HCT116 (cell line): ENCODE measurements around the gene FGF11. TPM values are rescaled to one million over a fixed set of nuclear protein-coding genes. Genes with fewer than 3 reads are reported as not detected.
"Not testable (repeated sequence)": the region's sequence is repeated elsewhere in the genome, so short reads cannot be mapped to it uniquely, and the experiment has no call there.

Experiments used
- ATAC-seq: fragments of 200-7000 bp; cut with Tn5 transposase; 2 replicates; pipeline ENCODE4 v1.9.1; 2020; ENCODE audit warnings: mild to moderate bottlenecking, moderate library complexity
- BruUV-seq: library from RNA; stranded (reverse); fragments of 400-500 nt; replicated peaks from 2 replicates; lab custom pipeline; 2021; lab: Mats Ljungman, UMichigan
- CTCF ChIA-PET: fragments of 300-600 bp; sonication (Branson Sonifier 250); formaldehyde crosslinking; loops from one replicate; lab custom pipeline; 2021; ENCODE audit warnings: antibody characterized with exemption; lab: Charles Lee
- POLR2A ChIA-PET: fragments of 300-600, 350-600 bp; sonication (Branson Sonifier 250); formaldehyde crosslinking; loops from one replicate; lab custom pipeline; 2021; ENCODE audit warnings: antibody characterized with exemption; lab: Charles Lee
- RAD21 ChIA-PET, 2 experiments: fragments of 300-600 bp; sonication (Branson Sonifier 250); formaldehyde crosslinking; loops; one replicate each; lab custom pipeline; 2023; ENCODE audit warnings: low total read pairs in 2 of 2; ENCODE audit not compliant: uncharacterized antibody in 2 of 2, unreplicated experiment in 2 of 2, low non-redundant PET in 1 of 2; lab: Charles Lee
- DNase-seq: peaks from one replicate; pipeline ENCODE4 v3.0.0-alpha.2; 2010; ENCODE audit warnings: low read depth, low spot score
- H2AFZ ChIP-seq: fragments of 200-600 bp; shearing (Covaris generic), sonication (generic); 2 replicates; pipeline ENCODE4 v1.6.1; 2017; ENCODE audit warnings: low read depth, mixed run types, mixed read lengths, antibody characterized with exemption, low read length; ENCODE audit not compliant: poor library complexity, severe bottlenecking
- H3K27ac ChIP-seq: 2 replicates; pipeline ENCODE4 v1.5.1; 2012; ENCODE audit warnings: low read depth, low read length
- H3K27me3 ChIP-seq: fragments of 200-600 bp; sonication (generic); 2 replicates; pipeline ENCODE4 v1.6.1; 2016; ENCODE audit warnings: mixed run types, low read length, mixed read lengths; ENCODE audit not compliant: insufficient read depth
- H3K36me3 ChIP-seq, 2 experiments: fragments of 200-500 bp in 1 of 2; fragments of 200-600 bp in 1 of 2; sonication (Bioruptor generic) in 1 of 2; sonication (generic) in 1 of 2; 2 replicates each; pipeline versions ENCODE4 v1.5.1 to v1.6.1; 2014 to 2016; ENCODE audit warnings: low read length in 2 of 2, inconsistent platforms in 1 of 2, mixed read lengths in 1 of 2, mixed run types in 1 of 2; ENCODE audit not compliant: insufficient read depth in 2 of 2, control insufficient read depth in 1 of 2
- H3K4me1 ChIP-seq, 2 experiments: fragments of 200-600 bp in 1 of 2; sonication (generic) in 1 of 2; 2 replicates each; pipeline versions ENCODE4 v1.5.1 to v1.6.1; 2012 to 2017; ENCODE audit warnings: low read length in 2 of 2, inconsistent platforms in 1 of 2, mild to moderate bottlenecking in 1 of 2, mixed read lengths in 1 of 2, mixed run types in 1 of 2, moderate library complexity in 1 of 2; ENCODE audit not compliant: insufficient read depth in 2 of 2, control insufficient read depth in 1 of 2
- H3K4me2 ChIP-seq: fragments of 200-600 bp; sonication (generic); 2 replicates; pipeline ENCODE4 v1.6.1; 2017; ENCODE audit warnings: mixed run types, low read length, mixed read lengths
- H3K4me3 ChIP-seq, 2 experiments: fragments of 200-600 bp in 1 of 2; sonication (generic) in 1 of 2; replicated peaks in 1 of 2; 2 replicates each; pipeline ENCODE4 v1.5.1; 2011 to 2016; ENCODE audit warnings: low read length in 2 of 2, control low read depth in 1 of 2, low read depth in 1 of 2, mild to moderate bottlenecking in 1 of 2, mixed read lengths in 1 of 2, mixed run types in 1 of 2
- H3K79me2 ChIP-seq: fragments of 200-600 bp; sonication (generic); 2 replicates; pipeline ENCODE4 v1.6.1; 2017; ENCODE audit warnings: mild to moderate bottlenecking, mixed run types, low read length, moderate library complexity, mixed read lengths; ENCODE audit not compliant: insufficient read depth
- H3K9ac ChIP-seq: fragments of 200-600 bp; sonication (generic); 2 replicates; pipeline ENCODE4 v1.6.1; 2016; ENCODE audit warnings: low read length, mixed read lengths
- H3K9me2 ChIP-seq: fragments of 200-600 bp; sonication (generic), shearing (Covaris generic); 2 replicates; pipeline ENCODE4 v1.6.1; 2017; ENCODE audit warnings: mixed run types, mild to moderate bottlenecking, moderate library complexity; ENCODE audit not compliant: insufficient read depth
- H3K9me3 ChIP-seq, 2 experiments: fragments of 200-500 bp in 1 of 2; fragments of 200-600 bp in 1 of 2; sonication (Bioruptor generic) in 1 of 2; sonication (generic) in 1 of 2; 2 replicates each; pipeline ENCODE4 v1.6.1; 2014 to 2017; ENCODE audit warnings: low read length in 2 of 2, mixed read lengths in 2 of 2, inconsistent platforms in 1 of 2, low read depth in 1 of 2, mild to moderate bottlenecking in 1 of 2, mixed run types in 1 of 2, moderate library complexity in 1 of 2; ENCODE audit not compliant: control insufficient read depth in 1 of 2, insufficient read depth in 1 of 2
- H4K20me1 ChIP-seq: fragments of 200-600 bp; sonication (generic), shearing (Covaris generic); 2 replicates; pipeline ENCODE4 v1.6.1; 2017; ENCODE audit warnings: mixed run types, mild to moderate bottlenecking, moderate library complexity; ENCODE audit not compliant: insufficient read depth
- ELF1 ChIP-seq: IDR thresholded peaks from 2 replicates; pipeline ENCODE4 v1.6.1; 2012; ENCODE audit warnings: low read depth, borderline replicate concordance
- EZH2 ChIP-seq: fragments of 200-600 bp; sonication (generic); IDR thresholded peaks from 2 replicates; pipeline ENCODE4 v1.6.1; 2017; ENCODE audit warnings: antibody characterized with exemption, mixed run types
- SP1 ChIP-seq: IDR thresholded peaks from 2 replicates; pipeline ENCODE4 v1.6.1; 2012; ENCODE audit warnings: low read depth
- TCF7L2 ChIP-seq: IDR thresholded peaks from 2 replicates; pipeline ENCODE4 v1.7.0; 2011; ENCODE audit warnings: borderline replicate concordance, inconsistent platforms; ENCODE audit not compliant: insufficient read depth, insufficient read length; ENCODE audit errors: extremely low read depth
- ZFX ChIP-seq: fragments of 450-650 bp; IDR thresholded peaks from 2 replicates; pipeline ENCODE4 v1.6.1; 2017
- intact Hi-C: fragments of 100-400 bp; cut with micrococcal nuclease; formaldehyde crosslinking; loops from 2 replicates; pipeline ENCODE4 v1.10.0; 2022
- total RNA-seq: library from RNA; stranded (reverse); gene quantifications from one replicate; pipeline ENCODE4 v1.2.1, GENCODE V29; 2021; ENCODE audit not compliant: unreplicated experiment

FGF11 gene
- total RNA-seq, 1 experiment from 2014 or later = 6.1 TPM

GRCh38 chr17:7479213-7480088 is 40.1 kb downstream of the FGF11 start, which contains the start of gene ZBTB4:
Gene ZBTB4 (minus strand): TSS chr17:7479631. CDS start chr17:7466801, 12,830 bp downstream.
- Histone ChIP-seq H3K79me2 (peaks cover 36% of the 10 kb centered on the region), H3K9me3 (no peaks in the 10 kb centered on the region), H2AFZ (peak within 1 kb of the TSS; percentile 45), H3K27ac (peak within 1 kb of the TSS; percentile 87), H3K4me2 (peak within 1 kb of the TSS; percentile 100)
- RAD21 ChIA-PET = no interaction called here
- DNase-seq = no peak
- BruUV-seq = no TSS peak
- TF ChIP-seq TCF7L2 (peak; percentile 74), ELF1 (no peak), ZFX (peak; percentile 58), EZH2 (no peak)
- TF ChIP-seq, all 23 proteins: peak for 2
- no peaks in the 10 kb centered on the region for H3K36me3 ChIP-seq
- H3K4me1 ChIP-seq = peaks cover 25 to 67% of the 10 kb centered on the region in 2 experiments
- no peaks in the 10 kb centered on the region for H4K20me1 ChIP-seq
- CTCF ChIA-PET = interaction anchor here (1.2 kb wide), 1 partner anchor 43 kb away, joined by 3 read pairs; no protein-coding TSS in a partner anchor
- ATAC-seq = peak; percentile 26
- peak within 1 kb of the TSS; percentile 60 to 94 for H3K4me3 ChIP-seq
- intact Hi-C loops = loop anchor here (2.0 to 10.0 kb wide), 2 partner anchors 85 to 123 kb away; partner anchors contain the start of gene SENP3
- H3K9me2 ChIP-seq = no peaks in the 10 kb centered on the region
- POLR2A ChIA-PET = no interaction called here
- H3K27me3 ChIP-seq = no peaks in the 10 kb centered on the region
- H3K9ac ChIP-seq = peak within 1 kb of the TSS; percentile 89

- Histone ChIP-seq H3K9me3 (no peaks in the 10 kb centered on the region), H3K36me3 (no peaks in the 10 kb centered on the region), H3K4me3 (peak overlapping the region; percentile 60 to 94), H3K4me1 (peaks cover 25 to 67% of the 10 kb centered on the region in 2 experiments), H3K79me2 (peaks cover 41% of the 10 kb centered on the region), H3K9me2 (no peaks in the 10 kb centered on the region), H3K9ac (peak overlapping the region; percentile 89), H3K4me2 (peak overlapping the region; percentile 100), H2AFZ (peak overlapping the region; percentile 45), H4K20me1 (peaks cover 4% of the 10 kb centered on the region; the same call in 1 of the 2 replicates), H3K27ac (peak overlapping the region; percentile 81), H3K27me3 (no peaks in the 10 kb centered on the region)
- TF ChIP-seq SP1 = no peak
- peak; percentile 23; the same call in 1 of the 2 replicates for TF ChIP-seq ZFX
- ChIA-PET RAD21 (no interaction called here), POLR2A (no interaction called here), CTCF (interaction anchor here (1.2 kb wide), 1 partner anchor 43 kb away, joined by 3 read pairs; no protein-coding TSS in a partner anchor)
- no peak for ATAC-seq
- intact Hi-C loops = loop anchor here (10.0 kb wide), 1 partner anchor 85 kb away; the partner anchor contains the start of gene SENP3
- DNase-seq = no peak
- no TSS peak for BruUV-seq
Measured at GRCh38 chr17:7480089-7480384, 40.7 kb downstream of the FGF11 start.

- DNase-seq, CTCF ChIA-PET, H3K9me2 ChIP-seq, H3K27me3 ChIP-seq, RAD21 ChIA-PET, H3K9me3 ChIP-seq, BruUV-seq, H3K36me3 ChIP-seq, H2AFZ ChIP-seq, ATAC-seq: not testable (repeated sequence)
- POLR2A ChIA-PET = interaction anchor here (1.1 kb wide), 1 partner anchor 35 kb away, joined by 4 read pairs; no protein-coding TSS in a partner anchor
- intact Hi-C loops = loop anchor here (10.0 kb wide), 1 partner anchor 84 kb away; the partner anchor contains the start of gene SENP3
- Histone ChIP-seq H3K79me2 (peaks cover 42% of the 10 kb centered on the region), H3K4me2 (peak within 1 kb of the TSS; percentile 100), H3K9ac (peak within 1 kb of the TSS; percentile 89), H4K20me1 (peaks cover 11% of the 10 kb centered on the region; the same call in 1 of the 2 replicates), H3K4me3 (peak within 1 kb of the TSS; percentile 60 to 94), H3K27ac (peak within 1 kb of the TSS; percentile 81), H3K4me1 (peaks cover 28 to 68% of the 10 kb centered on the region in 2 experiments)
Measured at GRCh38 chr17:7481275-7481674, 42.0 kb downstream of the FGF11 start, which contains the start of gene SLC35G6. Gene SLC35G6 (plus strand): TSS chr17:7481446. CDS start chr17:7481517, 71 bp downstream.
